GM18873 (cell line): ENCODE data around the gene FMR1NB.

Experiments
- ATAC-seq: cut with Tn5 transposase; IDR thresholded peaks from one replicate; pipeline ENCODE4 v1.9.1; 2021; ENCODE audit warnings: mild to moderate bottlenecking, moderate library complexity, moderate number of reproducible peaks; ENCODE audit not compliant: unreplicated experiment, low FRiP score

The FMR1NB gene

GRCh38 chrX:148069759-148070503 lies 88.8 kb downstream of the FMR1NB start:
- ATAC-seq, result no peak

GRCh38 chrX:148070504-148070877 lies 89.4 kb downstream of the FMR1NB start:
- no peak for ATAC-seq
